Naive thymus-derived CD8-positive, alpha-beta T cell (primary cell): ENCODE measurements around the gene MAN1A1. TPM values are rescaled to one million over a fixed set of nuclear protein-coding genes. Genes with fewer than 3 reads are reported as not detected.
A peak's percentile ranks its signal among the peaks of the same experiment; 100 is the strongest.

Experiments used
- ATAC-seq, 2 donors: fragments of 150-1000 bp; cut with Tn5 transposase in 1 of 2; sonication (Bioruptor Pico), chemical (Tn5 transposase) in 1 of 2; 1 replicate in 1 of 2; 2 replicates in 1 of 2; pipeline ENCODE4 v1.10.0; 2021; ENCODE audit warnings: mild to moderate bottlenecking in 2 of 2, moderate library complexity in 2 of 2
- POLR2A ChIA-PET: fragments of 350-600 bp; sonication (Branson Sonifier 250); formaldehyde crosslinking; loops from one replicate; lab custom pipeline; 2021; ENCODE audit warnings: antibody characterized with exemption; lab: Charles Lee
- DNase-seq, 10 donors: peaks; one replicate each; pipeline versions ENCODE4 v3.0.0 to v3.0.0-alpha.2; 2020 to 2022
- H3K27ac Mint-ChIP-seq, 10 donors: one replicate each; pipeline ENCODE4 v1.8.0; 2020 to 2022; ENCODE audit warnings: mild to moderate bottlenecking in 10 of 10, mixed read lengths in 10 of 10, moderate library complexity in 4 of 10, inconsistent platforms in 1 of 10
- H3K27me3 Mint-ChIP-seq, 5 donors: one replicate each; pipeline ENCODE4 v1.8.0; 2021 to 2022; ENCODE audit warnings: mixed read lengths in 5 of 5
- H3K36me3 Mint-ChIP-seq, 3 donors: one replicate each; pipeline ENCODE4 v1.8.0; 2020 to 2022; ENCODE audit warnings: mixed read lengths in 3 of 3, mild to moderate bottlenecking in 2 of 3, inconsistent platforms in 1 of 3
- H3K4me1 Mint-ChIP-seq, 4 donors: one replicate each; pipeline ENCODE4 v1.8.0; 2021 to 2022; ENCODE audit warnings: mixed read lengths in 4 of 4
- H3K4me3 Mint-ChIP-seq, 10 donors: one replicate each; pipeline ENCODE4 v1.8.0; 2020 to 2022; ENCODE audit warnings: mild to moderate bottlenecking in 10 of 10, mixed read lengths in 10 of 10, moderate library complexity in 6 of 10, inconsistent platforms in 1 of 10
- H3K9me3 Mint-ChIP-seq, 9 donors: one replicate each; pipeline ENCODE4 v1.8.0; 2020 to 2022; ENCODE audit warnings: mixed read lengths in 9 of 9, mild to moderate bottlenecking in 3 of 9, inconsistent platforms in 1 of 9, moderate library complexity in 1 of 9
- polyA plus RNA-seq, 3 donors: library from polyadenylated mRNA; unstranded; fragments of 300-500 nt; fragmentation: Illumina TruSeq; gene quantifications; one replicate each; pipeline ENCODE4 v1.2.3, GENCODE V29; 2021
- total RNA-seq, 8 experiments: library from RNA in 2 of 8; stranded (reverse) in 2 of 8; gene quantifications; one replicate each; pipeline ENCODE4 v1.2.3 and lab custom pipeline; 2021 to 2026

Gene MAN1A1
- total and polyA plus RNA-seq, 5 experiments from 2014 or later: 6.1 to 17.9 (median 8.6) TPM

GRCh38 chr6:119230160-119230559 lies 119.4 kb downstream of the MAN1A1 start:
- ATAC-seq (no peak), DNase-seq (no peak)
- Mint-ChIP-seq H3K9me3 (no peaks in the 10 kb centered on the region), H3K4me3 (no peak overlapping the region), H3K27ac (peak overlapping the region in 1 of 10 donors; percentile 37), H3K36me3 (peaks cover 0 to 19% (median 13%) of the 10 kb centered on the region in 3 donors), H3K27me3 (no peaks in the 10 kb centered on the region), H3K4me1 (peaks cover 0 to 4% (median 0%) of the 10 kb centered on the region in 4 donors)
- POLR2A ChIA-PET: no interaction called here

- H3K9me3 Mint-ChIP-seq: no peaks in the 10 kb centered on the region
- H3K36me3 Mint-ChIP-seq: peaks cover 0 to 16% (median 8%) of the 10 kb centered on the region in 3 donors
- ATAC-seq (no peak), DNase-seq (no peak)
- H3K4me3 Mint-ChIP-seq: no peak overlapping the region
- H3K27ac Mint-ChIP-seq: no peak overlapping the region
- H3K4me1 Mint-ChIP-seq: peaks cover 0 to 6% (median 0%) of the 10 kb centered on the region in 4 donors
- POLR2A ChIA-PET: no interaction called here
- no peaks in the 10 kb centered on the region for H3K27me3 Mint-ChIP-seq
Observed at GRCh38 chr6:119227377-119227776, 122.2 kb downstream of the MAN1A1 start.

- Mint-ChIP-seq H3K27ac (no peak overlapping the region), H3K4me1 (peaks cover 0 to 2% (median 0%) of the 10 kb centered on the region in 4 donors), H3K36me3 (peaks cover 0 to 10% (median 5%) of the 10 kb centered on the region in 3 donors), H3K9me3 (no peaks in the 10 kb centered on the region), H3K4me3 (no peak overlapping the region), H3K27me3 (no peaks in the 10 kb centered on the region)
- DNase-seq: no peak
- POLR2A ChIA-PET: no interaction called here
- ATAC-seq: no peak
Observed at GRCh38 chr6:119226089-119226488, 123.5 kb downstream of the MAN1A1 start.

- no peak for DNase-seq
- ATAC-seq: no peak
- no peaks in the 10 kb centered on the region for H3K27me3 Mint-ChIP-seq
- peak overlapping the region in 1 of 10 donors; percentile 43 for H3K27ac Mint-ChIP-seq
- POLR2A ChIA-PET: no interaction called here
- H3K9me3 Mint-ChIP-seq: no peaks in the 10 kb centered on the region
- peaks cover 0 to 2% (median 0%) of the 10 kb centered on the region in 4 donors for H3K4me1 Mint-ChIP-seq
- peaks cover 0 to 7% (median 0%) of the 10 kb centered on the region in 3 donors for H3K36me3 Mint-ChIP-seq
- H3K4me3 Mint-ChIP-seq: no peak overlapping the region
Observed at GRCh38 chr6:119224095-119224701, 125.4 kb downstream of the MAN1A1 start.

GRCh38 chr6:119220452-119220851 lies 129.1 kb downstream of the MAN1A1 start:
- no peak for ATAC-seq
- Mint-ChIP-seq H3K27ac (no peak overlapping the region), H3K27me3 (no peaks in the 10 kb centered on the region), H3K9me3 (no peaks in the 10 kb centered on the region), H3K4me1 (peaks cover 0 to 2% (median 0%) of the 10 kb centered on the region in 4 donors), H3K4me3 (no peak overlapping the region), H3K36me3 (peaks cover 0 to 5% (median 2%) of the 10 kb centered on the region in 3 donors)
- POLR2A ChIA-PET: no interaction called here
- no peak for DNase-seq

GRCh38 chr6:119218548-119218947 lies 131.0 kb downstream of the MAN1A1 start:
- no peaks in the 10 kb centered on the region for H3K9me3 Mint-ChIP-seq
- H3K27ac Mint-ChIP-seq: no peak overlapping the region
- POLR2A ChIA-PET: no interaction called here
- ATAC-seq (no peak), DNase-seq (no peak)
- peaks cover 0 to 3% (median 2%) of the 10 kb centered on the region in 3 donors for H3K36me3 Mint-ChIP-seq
- no peaks in the 10 kb centered on the region for H3K27me3 Mint-ChIP-seq
- H3K4me3 Mint-ChIP-seq: no peak overlapping the region
- no peaks in the 10 kb centered on the region for H3K4me1 Mint-ChIP-seq

- no peak overlapping the region for H3K27ac Mint-ChIP-seq
- H3K27me3 Mint-ChIP-seq: no peaks in the 10 kb centered on the region
- no peaks in the 10 kb centered on the region for H3K9me3 Mint-ChIP-seq
- POLR2A ChIA-PET: no interaction called here
- no peak for ATAC-seq
- no peak overlapping the region for H3K4me3 Mint-ChIP-seq
- H3K4me1 Mint-ChIP-seq: no peaks in the 10 kb centered on the region
- DNase-seq: no peak
- H3K36me3 Mint-ChIP-seq: peaks cover 0 to 3% (median 2%) of the 10 kb centered on the region in 3 donors
Observed at GRCh38 chr6:119215885-119216590, 133.5 kb downstream of the MAN1A1 start.

- no peak for ATAC-seq
- H3K4me1 Mint-ChIP-seq: no peaks in the 10 kb centered on the region
- no peaks in the 10 kb centered on the region for H3K27me3 Mint-ChIP-seq
- no peaks in the 10 kb centered on the region for H3K9me3 Mint-ChIP-seq
- H3K4me3 Mint-ChIP-seq: no peak overlapping the region
- DNase-seq: no peak
- H3K36me3 Mint-ChIP-seq: peaks cover 0 to 3% (median 2%) of the 10 kb centered on the region in 3 donors
- POLR2A ChIA-PET: no interaction called here
- no peak overlapping the region for H3K27ac Mint-ChIP-seq
Observed at GRCh38 chr6:119215309-119215708, 134.3 kb downstream of the MAN1A1 start.

- Mint-ChIP-seq H3K4me3 (no peak overlapping the region), H3K4me1 (peaks cover 0 to 19% (median 3%) of the 10 kb centered on the region in 4 donors), H3K27ac (no peak overlapping the region), H3K9me3 (no peaks in the 10 kb centered on the region), H3K27me3 (no peaks in the 10 kb centered on the region), H3K36me3 (peaks cover 0 to 2% (median 0%) of the 10 kb centered on the region in 3 donors)
- no peak for ATAC-seq
- no peak for DNase-seq
- POLR2A ChIA-PET: no interaction called here
Observed at GRCh38 chr6:119210596-119210995, 139.0 kb downstream of the MAN1A1 start.

GRCh38 chr6:119209452-119210205 lies 139.9 kb downstream of the MAN1A1 start:
- no peak overlapping the region for H3K27ac Mint-ChIP-seq
- peaks cover 0 to 6% (median 0%) of the 10 kb centered on the region in 3 donors for H3K36me3 Mint-ChIP-seq
- DNase-seq (no peak), ATAC-seq (no peak)
- H3K9me3 Mint-ChIP-seq: no peaks in the 10 kb centered on the region
- no peaks in the 10 kb centered on the region for H3K27me3 Mint-ChIP-seq
- H3K4me1 Mint-ChIP-seq: peaks cover 0 to 19% (median 3%) of the 10 kb centered on the region in 4 donors
- POLR2A ChIA-PET: no interaction called here
- no peak overlapping the region for H3K4me3 Mint-ChIP-seq

GRCh38 chr6:119207971-119208725 lies 141.4 kb downstream of the MAN1A1 start:
- H3K9me3 Mint-ChIP-seq: no peaks in the 10 kb centered on the region
- no peak overlapping the region for H3K27ac Mint-ChIP-seq
- DNase-seq (no peak), ATAC-seq (no peak)
- peaks cover 0 to 19% (median 3%) of the 10 kb centered on the region in 4 donors for H3K4me1 Mint-ChIP-seq
- H3K4me3 Mint-ChIP-seq: no peak overlapping the region
- no peaks in the 10 kb centered on the region for H3K27me3 Mint-ChIP-seq
- peaks cover 5 to 10% (median 8%) of the 10 kb centered on the region in 3 donors for H3K36me3 Mint-ChIP-seq
- POLR2A ChIA-PET: no interaction called here

- POLR2A ChIA-PET: no interaction called here
Observed at GRCh38 chr6:119207327-119207726, 142.2 kb downstream of the MAN1A1 start.

More at GRCh38 chr6:119207327-119207726, 142.2 kb downstream of the MAN1A1 start:
- Mint-ChIP-seq H3K36me3 (peaks cover 13 to 15% (median 15%) of the 10 kb centered on the region in 3 donors), H3K27me3 (no peaks in the 10 kb centered on the region), H3K4me3 (no peak overlapping the region), H3K27ac (no peak overlapping the region), H3K9me3 (no peaks in the 10 kb centered on the region), H3K4me1 (peaks cover 0 to 19% (median 3%) of the 10 kb centered on the region in 4 donors)
- ATAC-seq (no peak), DNase-seq (no peak)
